Measurements from ENCODE around the gene OR10K1.
"Not testable (repeated sequence)": the region's sequence is repeated elsewhere in the genome, so short reads cannot be mapped to it uniquely, and the experiment has no call there.

OR10K1 gene

GRCh38 chr1:158461534-158461933 lies at the start of gene OR10K1:
OR10K1 (plus strand) TSS chr1:158461834; CDS start chr1:158465562, 3,728 bp downstream.
- no peak for DNase-seq (ENCODE audit: low read depth in 2 of 2)

- DNase-seq (ENCODE audit: low read depth in 2 of 2) = no peak
These were observed 46.8 kb upstream of the OR10K1 start for GRCh38 chr1:158414651-158415345.

DNA sequence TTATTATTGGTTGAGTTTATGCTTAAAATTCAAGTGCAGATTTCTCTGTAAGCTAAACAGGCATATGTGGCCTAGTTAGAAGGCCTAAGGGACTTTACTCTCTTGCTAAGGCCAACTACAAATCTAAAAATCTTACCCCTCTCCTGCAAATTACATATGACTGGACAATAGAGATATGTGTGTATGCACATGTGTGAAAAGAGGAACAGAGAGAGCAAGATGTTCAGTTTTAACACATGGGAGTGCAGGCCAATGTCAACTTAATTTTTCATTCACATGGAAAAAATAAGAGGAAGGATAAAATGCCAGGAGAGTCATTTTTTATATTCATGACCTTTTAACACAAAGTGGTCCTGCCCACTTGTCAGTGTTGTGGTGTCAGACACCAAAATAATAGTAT lies 44.0 kb upstream of the OR10K1 start:
- DNase-seq (ENCODE audit: low read depth in 2 of 2) = no peak

DNA sequence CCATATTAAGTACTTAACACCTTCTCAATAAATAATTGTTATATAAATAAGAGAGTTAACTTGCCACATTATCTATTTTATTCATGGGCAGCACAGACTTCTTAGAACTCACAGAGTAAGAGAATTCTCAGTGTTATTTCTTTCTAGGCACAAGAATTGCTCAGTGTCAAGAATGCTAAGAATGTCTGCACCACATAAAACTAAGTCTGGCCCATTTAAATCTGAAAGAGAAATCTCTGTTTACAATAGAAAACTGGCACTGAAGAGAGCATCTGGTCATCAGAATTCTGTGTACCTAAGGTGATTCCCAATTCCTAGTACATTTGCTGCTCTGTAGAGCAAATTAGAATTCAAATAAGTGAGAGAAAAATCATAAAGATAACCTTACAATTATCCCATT lies 39.4 kb upstream of the OR10K1 start:
- DNase-seq (ENCODE audit: low read depth in 2 of 2) = no peak

- DNase-seq (ENCODE audit: low read depth in 2 of 2) = no peak
These were observed 36.6 kb upstream of the OR10K1 start for GRCh38 chr1:158425027-158425426.

- DNase-seq (ENCODE audit: low read depth in 2 of 2) = no peak
These were observed 35.5 kb upstream of the OR10K1 start, which contains the start of gene OR10K2 for GRCh38 chr1:158426137-158426536. OR10K2 (minus strand) TSS chr1:158426237; CDS start chr1:158420866, 5,371 bp downstream.

GRCh38 chr1:158430163-158430562 lies 31.5 kb upstream of the OR10K1 start:
- not testable (repeated sequence) for DNase-seq (ENCODE audit: low read depth in 2 of 2)

DNA sequence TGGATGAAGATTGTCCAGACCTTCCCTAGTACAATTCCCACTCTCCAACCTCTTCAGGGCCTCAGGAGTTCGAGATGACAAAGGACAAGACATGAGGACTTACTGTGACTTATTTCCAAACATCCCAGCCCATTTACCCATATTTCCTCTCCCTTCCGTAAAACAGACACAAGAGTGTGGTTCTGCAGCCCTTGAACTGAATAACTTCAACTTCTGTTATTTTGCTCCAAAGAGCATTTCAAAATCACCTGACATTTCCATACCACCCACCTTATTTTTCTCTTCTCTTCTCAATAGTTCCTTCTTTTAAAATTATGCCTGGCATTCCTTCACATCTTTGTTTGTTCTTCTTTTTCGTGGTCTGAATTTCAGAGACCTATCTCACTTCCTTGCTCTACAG lies 26.9 kb upstream of the OR10K1 start:
- DNase-seq (ENCODE audit: low read depth in 2 of 2) = no peak

GRCh38 chr1:158445376-158445775 lies 16.3 kb upstream of the OR10K1 start:
- DNase-seq (ENCODE audit: low read depth in 2 of 2) = no peak

GRCh38 chr1:158454537-158454936 lies 7.1 kb upstream of the OR10K1 start:
- DNase-seq (ENCODE audit: low read depth in 2 of 2) = no peak

DNA sequence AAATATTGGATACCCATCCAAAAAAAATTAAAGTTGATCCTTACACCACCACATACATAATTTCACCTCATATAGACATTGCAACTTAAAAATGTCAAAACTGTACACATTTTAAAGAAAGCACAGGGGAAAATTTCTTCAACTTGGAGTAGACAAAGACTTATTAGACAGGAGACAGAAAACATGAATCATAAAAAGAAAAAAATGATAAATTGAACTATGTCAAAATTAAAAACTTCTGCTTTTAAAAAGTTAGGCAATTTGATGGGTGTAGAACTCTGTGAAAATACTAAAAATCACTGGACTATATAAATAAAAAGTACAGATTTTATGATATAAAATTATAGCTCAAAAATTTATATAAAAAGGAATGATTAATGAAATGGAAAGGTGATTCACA lies 4.4 kb upstream of the OR10K1 start:
- DNase-seq (ENCODE audit: low read depth in 2 of 2) = no peak

DNA sequence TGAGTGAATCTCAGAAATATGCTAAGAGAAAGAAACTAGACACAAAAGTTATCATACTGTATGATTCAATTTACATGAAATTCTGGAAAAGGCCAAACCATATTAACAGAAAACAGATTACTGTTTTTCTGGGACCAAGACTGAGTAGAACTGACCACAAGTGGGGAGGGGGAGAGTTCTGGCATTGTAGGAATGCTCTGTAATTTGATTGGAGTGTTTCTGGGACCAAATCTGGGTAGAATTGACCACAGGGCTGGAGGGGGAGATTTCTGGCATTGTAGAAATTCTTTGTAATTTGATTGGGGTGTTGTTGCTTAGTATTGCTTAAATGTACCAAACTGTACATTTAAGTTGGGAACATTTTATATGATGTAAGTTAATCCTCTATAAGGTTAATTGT lies 3.4 kb upstream of the OR10K1 start:
- no peak for DNase-seq (ENCODE audit: low read depth in 2 of 2)

DNA sequence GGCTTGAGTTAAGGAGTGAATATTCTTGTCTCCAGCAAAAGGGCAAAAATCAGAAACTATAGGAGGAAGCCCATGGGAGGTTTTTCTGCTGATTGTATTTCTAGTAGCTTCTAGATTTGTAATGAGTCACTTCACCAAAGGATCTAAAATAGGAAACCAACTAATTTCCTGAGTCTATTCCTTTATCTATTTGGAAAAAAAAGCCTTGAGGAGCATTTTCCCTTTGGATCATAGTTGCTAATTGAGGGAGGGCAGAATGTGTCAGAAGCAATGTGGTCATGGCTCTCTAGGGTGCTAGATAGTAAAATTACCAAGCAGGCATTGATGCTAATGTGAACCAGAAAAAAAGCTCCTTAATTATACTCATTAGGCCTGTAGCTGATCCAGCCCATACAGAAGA lies 10.3 kb downstream of the OR10K1 start, which contains the start of gene OR10R2:
TSS of gene OR10R2 (plus strand) at position 301 of the 400 bp plus-strand sequence. CDS start 106 bp downstream, outside the sequence.
- DNase-seq (ENCODE audit: low read depth in 2 of 2) = no peak

GRCh38 chr1:158485455-158485854 lies 23.8 kb downstream of the OR10K1 start:
- DNase-seq (ENCODE audit: low read depth in 2 of 2) = no peak

GRCh38 chr1:158491316-158491715 lies 29.7 kb downstream of the OR10K1 start:
- no peak for DNase-seq (ENCODE audit: low read depth in 2 of 2)

DNA sequence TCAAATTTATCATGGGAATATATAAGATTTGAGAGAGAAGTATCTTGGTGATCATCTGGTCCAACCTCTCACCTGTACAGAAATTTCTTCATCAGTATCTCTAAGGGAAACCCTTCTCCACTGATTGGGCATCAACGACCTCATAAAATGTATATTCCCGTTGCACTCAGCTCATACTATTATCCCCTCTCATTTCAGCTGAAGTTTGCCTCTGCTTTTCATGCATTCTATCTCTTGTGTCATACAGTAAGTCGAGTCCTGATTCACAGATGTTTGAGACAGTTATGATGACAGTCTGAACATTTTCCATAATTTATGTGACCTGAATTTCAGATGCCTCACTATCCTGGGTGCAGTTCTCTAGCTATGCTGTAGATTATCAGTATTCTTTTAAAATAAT lies 31.4 kb downstream of the OR10K1 start:
- DNase-seq (ENCODE audit: low read depth in 2 of 2) = no peak

GRCh38 chr1:158494796-158495195 lies 33.2 kb downstream of the OR10K1 start:
- DNase-seq (ENCODE audit: low read depth in 2 of 2) = no peak

DNA sequence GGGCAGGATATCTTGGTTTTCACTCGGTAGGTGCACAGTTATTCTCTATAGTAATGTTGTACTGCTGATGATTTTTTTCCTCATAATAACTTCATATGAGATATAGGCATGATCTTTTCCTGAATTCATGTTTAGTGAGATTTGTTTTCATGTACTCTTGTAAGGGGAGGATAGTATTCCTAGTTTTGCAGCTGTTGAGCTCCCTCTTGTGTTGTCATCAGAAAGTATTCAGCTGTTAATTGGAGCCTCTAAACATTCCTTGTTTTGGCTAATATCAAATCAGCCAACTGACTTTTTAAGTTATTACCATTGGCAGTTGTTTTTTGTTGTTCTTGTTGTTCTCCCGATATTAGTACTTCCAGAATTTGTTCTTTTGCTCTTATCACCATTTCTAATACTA lies 34.7 kb downstream of the OR10K1 start:
- DNase-seq (ENCODE audit: low read depth in 2 of 2) = no peak

GRCh38 chr1:158506369-158506987 lies 44.8 kb downstream of the OR10K1 start:
- peak in 1 of 2 donors; percentile 16 for DNase-seq (ENCODE audit: low read depth in 2 of 2)

- no peak for DNase-seq (ENCODE audit: low read depth in 2 of 2)
These were observed 45.9 kb downstream of the OR10K1 start for GRCh38 chr1:158507511-158507910.

DNA sequence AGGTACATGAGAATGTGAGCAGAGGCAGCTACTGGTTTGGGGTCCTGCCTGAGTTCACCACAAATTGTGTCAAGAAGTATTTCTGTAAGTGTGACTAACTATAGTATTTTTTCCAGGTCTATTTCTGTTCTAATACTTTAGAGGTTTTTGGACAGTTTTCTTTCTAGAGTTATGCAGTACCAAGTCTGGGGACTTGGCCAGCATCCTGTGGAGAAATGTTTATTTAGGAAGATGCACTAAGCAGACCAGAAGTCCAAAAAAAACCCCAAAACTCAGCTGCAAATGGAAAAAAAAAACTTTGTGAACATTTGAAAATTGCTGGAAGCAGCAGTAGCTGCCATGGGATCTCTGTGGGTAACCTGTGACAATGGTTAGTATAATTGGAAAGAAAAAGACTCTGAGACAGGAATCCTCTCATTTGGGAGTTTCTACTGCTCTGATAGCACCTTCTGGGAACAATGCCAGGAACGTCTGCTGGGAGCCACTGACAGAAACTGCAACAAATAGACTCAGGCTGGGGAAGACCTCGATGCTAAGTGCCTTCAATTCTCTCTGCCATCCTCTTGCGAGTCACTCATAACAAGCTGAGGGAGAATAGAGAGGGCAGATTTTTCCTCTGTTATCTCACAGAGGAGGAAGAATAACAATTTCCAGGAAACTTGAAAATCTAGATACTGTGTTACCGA lies 48.0 kb downstream of the OR10K1 start:
- no peak for DNase-seq (ENCODE audit: low read depth in 2 of 2)

- no peak for DNase-seq (ENCODE audit: low read depth in 2 of 2)
These were observed 55.3 kb downstream of the OR10K1 start for GRCh38 chr1:158516966-158517365.

Measured in stimulated activated CD4-positive, alpha-beta T cell treated with anti-CD3 and anti-CD28 coated beads, Interleukin-1b, Interleukin-23, amount 100 ng/mL, for 1 hour (primary cell).